SKM-1 (cell line): ENCODE measurements around the gene TRIM24.
A peak's percentile ranks its signal among the peaks of the same experiment; 100 is the strongest.
"Not testable (repeated sequence)": the region's sequence is repeated elsewhere in the genome, so short reads cannot be mapped to it uniquely, and the experiment has no call there.

Experiments used
- DNase-seq: peaks from one replicate; lab custom pipeline; 2025; ENCODE audit not compliant: unreplicated experiment; lab: John Stamatoyannopoulos, UW

Gene TRIM24

GRCh38 chr7:138460176-138460648 is at the start of gene TRIM24:
Gene TRIM24, plus strand, starts transcription at chr7:138460259. Its CDS starts 290 bp downstream, at chr7:138460549.
- peak; percentile 99 for DNase-seq

GRCh38 chr7:138412077-138412476 is 48.0 kb upstream of the TRIM24 start:
- DNase-seq = not testable (repeated sequence)

GRCh38 chr7:138412921-138413320 is 47.1 kb upstream of the TRIM24 start:
- not testable (repeated sequence) for DNase-seq

- no peak for DNase-seq
Measured at GRCh38 chr7:138417078-138417700, 42.9 kb upstream of the TRIM24 start.

GRCh38 chr7:138417764-138418163 is 42.3 kb upstream of the TRIM24 start:
- no peak for DNase-seq

- DNase-seq = not testable (repeated sequence)
Measured at GRCh38 chr7:138418403-138418802, 41.7 kb upstream of the TRIM24 start.

- no peak for DNase-seq
Measured at GRCh38 chr7:138425026-138425425, 35.0 kb upstream of the TRIM24 start.

GRCh38 chr7:138429577-138430250 is 30.3 kb upstream of the TRIM24 start:
- DNase-seq = peak; percentile 71

- DNase-seq = no peak
Measured at GRCh38 chr7:138431517-138431916, 28.5 kb upstream of the TRIM24 start.

GRCh38 chr7:138433583-138434443 is 26.2 kb upstream of the TRIM24 start:
- DNase-seq = no peak

GRCh38 chr7:138434597-138435019 is 25.5 kb upstream of the TRIM24 start:
- no peak for DNase-seq

GRCh38 chr7:138435231-138435919 is 24.7 kb upstream of the TRIM24 start:
- no peak for DNase-seq

GRCh38 chr7:138436388-138436787 is 23.7 kb upstream of the TRIM24 start:
- no peak for DNase-seq

GRCh38 chr7:138440460-138440859 is 19.6 kb upstream of the TRIM24 start:
- no peak for DNase-seq

GRCh38 chr7:138442822-138443221 is 17.2 kb upstream of the TRIM24 start:
- no peak for DNase-seq

- DNase-seq = no peak
Measured at GRCh38 chr7:138449580-138449979, 10.5 kb upstream of the TRIM24 start.

- no peak for DNase-seq
Measured at GRCh38 chr7:138455609-138456008, 4.5 kb upstream of the TRIM24 start.

GRCh38 chr7:138456220-138456619 is 3.8 kb upstream of the TRIM24 start:
- DNase-seq = no peak

GRCh38 chr7:138458576-138459412 is 1.3 kb upstream of the TRIM24 start:
- no peak for DNase-seq
